SK-N-MC (cell line): ENCODE results near the gene EGFR.

Source experiments
- DNase-seq: peaks from one replicate; pipeline ENCODE4 v3.0.0-alpha.2; 2011; ENCODE audit warnings: low read depth, low spot score
- H3K27ac ChIP-seq: fragments of 200-600 bp; sonication (generic); 2 replicates; pipeline ENCODE4 v1.5.1; 2016; ENCODE audit warnings: mixed run types
- H3K36me3 ChIP-seq: fragments of 200-600 bp; sonication (generic); 2 replicates; pipeline ENCODE4 v1.6.1; 2017; ENCODE audit warnings: antibody characterized with exemption, low read length, mixed read lengths; ENCODE audit not compliant: insufficient read depth
- H3K4me3 ChIP-seq: fragments of 200-600 bp; sonication (generic); 2 replicates; pipeline ENCODE4 v1.5.1; 2016
- H3K9ac ChIP-seq: fragments of 200-600 bp; sonication (generic); 2 replicates; pipeline ENCODE4 v1.8.0; 2017; ENCODE audit warnings: mixed run types, mixed read lengths; ENCODE audit not compliant: insufficient read length
- H3K9me3 ChIP-seq: fragments of 200-600 bp; sonication (generic); 2 replicates; pipeline ENCODE4 v1.6.1; 2017; ENCODE audit warnings: low read depth, mild to moderate bottlenecking, antibody characterized with exemption, low read length, moderate library complexity, mixed read lengths
- EZH2 ChIP-seq: fragments of 200-600 bp; sonication (generic); IDR thresholded peaks from one replicate; pipeline ENCODE4 v1.6.1; 2017; ENCODE audit warnings: antibody characterized with exemption
- FOXP2 ChIP-seq: optimal IDR thresholded peaks from 2 replicates; pipeline ENCODE3; 2011; ENCODE audit warnings: mild to moderate bottlenecking, moderate library complexity; ENCODE audit not compliant: insufficient read depth; ENCODE audit errors: extremely low read length, control extremely low read depth
- POLR2AphosphoS5 ChIP-seq: IDR thresholded peaks from 2 replicates; pipeline ENCODE4 v1.6.1; 2012; ENCODE audit warnings: mild to moderate bottlenecking, low read depth, low read length, borderline replicate concordance

The EGFR gene

DNA sequence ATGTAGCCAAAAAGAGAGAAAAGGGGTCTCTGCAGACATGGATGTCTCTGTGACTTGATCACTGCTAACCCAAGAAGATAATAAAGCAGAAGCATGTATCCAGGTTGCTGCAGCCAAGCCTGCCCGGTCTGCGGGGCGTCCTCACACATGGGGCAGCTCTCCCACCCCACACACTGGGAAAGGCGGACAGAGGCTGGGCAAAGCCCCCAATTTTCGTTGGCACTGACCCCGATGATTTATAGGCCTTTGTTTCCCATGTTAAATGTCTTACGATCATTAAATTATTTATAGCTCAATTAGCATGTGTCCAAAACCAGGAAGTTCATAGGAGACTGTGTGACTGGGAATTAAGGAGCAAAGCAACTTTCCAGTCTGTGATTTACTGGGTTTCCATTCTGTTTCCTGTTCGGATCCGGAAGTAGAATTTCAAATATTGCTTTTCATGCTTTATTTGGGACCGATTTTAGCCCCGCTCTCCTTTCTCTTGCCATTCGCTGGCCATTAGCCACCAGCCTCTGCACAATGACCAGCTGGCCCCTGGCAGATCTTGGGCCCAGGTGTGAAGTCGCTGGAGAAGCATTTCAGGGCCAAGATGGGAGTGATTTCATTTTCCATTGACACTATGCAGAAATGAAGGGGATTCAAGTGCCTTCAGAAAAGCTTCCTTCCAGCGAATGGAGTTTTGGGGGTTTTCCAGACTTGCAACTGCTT lies 91.6 kb downstream of the EGFR start:
- no peak for TF ChIP-seq POLR2AphosphoS5
- no peak for TF ChIP-seq FOXP2
- TF ChIP-seq EZH2, result no peak
- Histone ChIP-seq H3K27ac (no peak overlapping the region), H3K9me3 (no peaks in the 10 kb centered on the region), H3K36me3 (no peaks in the 10 kb centered on the region), H3K4me3 (no peak overlapping the region), H3K9ac (no peak overlapping the region)
- DNase-seq, result no peak

DNA sequence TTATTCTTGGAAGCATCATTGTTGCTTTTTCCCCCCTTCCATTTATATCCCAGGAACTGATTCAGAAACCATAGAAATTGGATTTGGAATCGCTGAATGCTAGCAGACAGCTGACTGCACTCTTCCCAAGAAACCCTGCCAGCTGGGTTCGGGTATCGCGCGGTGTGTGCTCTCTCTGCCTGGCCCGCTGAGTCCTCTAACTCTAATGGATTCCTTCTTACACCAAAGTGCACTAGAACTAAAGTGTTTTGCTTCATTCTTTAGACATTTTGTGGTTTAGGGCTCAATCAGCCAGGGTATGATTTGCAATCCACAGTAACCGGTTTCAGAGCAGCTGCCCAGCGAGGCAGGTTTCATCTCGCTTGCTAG lies 92.2 kb downstream of the EGFR start:
- H3K9me3 ChIP-seq, result no peaks in the 10 kb centered on the region
- TF ChIP-seq FOXP2 (no peak), POLR2AphosphoS5 (no peak), EZH2 (no peak)
- H3K9ac ChIP-seq, result no peak overlapping the region
- no peak overlapping the region for H3K27ac ChIP-seq
- DNase-seq, result no peak
- H3K4me3 ChIP-seq, result no peak overlapping the region
- H3K36me3 ChIP-seq, result no peaks in the 10 kb centered on the region

GRCh38 chr7:55112056-55112455 lies 93.2 kb downstream of the EGFR start:
- Histone ChIP-seq H3K9me3 (no peaks in the 10 kb centered on the region), H3K9ac (no peak overlapping the region), H3K36me3 (no peaks in the 10 kb centered on the region), H3K27ac (no peak overlapping the region), H3K4me3 (no peak overlapping the region)
- TF ChIP-seq FOXP2 (no peak), EZH2 (no peak), POLR2AphosphoS5 (no peak)
- no peak for DNase-seq

DNA sequence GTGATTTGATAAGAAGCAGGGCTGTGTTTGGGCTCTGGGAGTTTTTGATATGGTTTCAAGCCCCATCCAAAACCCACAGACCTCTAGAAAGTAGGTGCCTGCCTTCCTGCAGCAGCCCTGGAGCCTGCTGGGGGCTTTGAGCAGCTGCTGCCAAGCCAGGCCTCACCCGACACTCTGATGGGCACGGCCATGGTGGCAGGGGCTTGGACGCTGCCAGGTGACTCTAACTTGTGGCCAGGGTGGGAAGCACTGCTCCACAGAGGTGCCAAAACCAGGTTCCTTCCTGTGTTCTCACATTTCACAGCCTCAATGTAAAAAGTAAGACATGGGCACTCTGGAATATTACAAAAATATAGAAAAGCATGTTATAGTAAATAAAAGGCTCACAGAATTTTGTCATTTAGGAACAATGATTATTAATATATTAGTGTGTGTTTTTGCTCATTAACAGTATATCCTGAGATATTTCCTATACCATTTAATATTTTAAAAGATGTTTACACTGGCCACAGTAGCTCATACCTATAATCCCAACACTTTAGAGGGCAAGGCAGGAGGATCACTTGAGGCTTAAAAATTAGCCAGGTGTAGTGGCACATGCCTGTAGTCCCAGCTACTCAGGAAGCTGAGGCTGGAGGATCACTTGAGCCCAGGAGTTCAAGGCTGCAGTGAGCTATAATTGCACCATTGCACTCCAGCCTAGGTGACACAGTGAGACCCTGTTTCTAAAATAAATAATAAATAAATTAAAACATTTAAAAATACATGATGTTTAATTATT lies 95.1 kb downstream of the EGFR start:
- no peak overlapping the region for H3K4me3 ChIP-seq

GRCh38 chr7:55117286-55117685 lies 98.5 kb downstream of the EGFR start:
- no peak overlapping the region for H3K27ac ChIP-seq
- H3K9me3 ChIP-seq, result no peaks in the 10 kb centered on the region
- DNase-seq, result no peak
- no peaks in the 10 kb centered on the region for H3K36me3 ChIP-seq
- TF ChIP-seq POLR2AphosphoS5, result no peak
- no peak for TF ChIP-seq EZH2
- TF ChIP-seq FOXP2, result no peak
- no peak overlapping the region for H3K9ac ChIP-seq
- H3K4me3 ChIP-seq, result no peak overlapping the region

More for the DNA sequence above, 95.1 kb downstream of the EGFR start:
- Histone ChIP-seq H3K9me3 (no peaks in the 10 kb centered on the region), H3K36me3 (no peaks in the 10 kb centered on the region), H3K27ac (no peak overlapping the region), H3K9ac (no peak overlapping the region)
- DNase-seq, result no peak
- no peak for TF ChIP-seq FOXP2
- no peak for TF ChIP-seq POLR2AphosphoS5
- no peak for TF ChIP-seq EZH2

DNA sequence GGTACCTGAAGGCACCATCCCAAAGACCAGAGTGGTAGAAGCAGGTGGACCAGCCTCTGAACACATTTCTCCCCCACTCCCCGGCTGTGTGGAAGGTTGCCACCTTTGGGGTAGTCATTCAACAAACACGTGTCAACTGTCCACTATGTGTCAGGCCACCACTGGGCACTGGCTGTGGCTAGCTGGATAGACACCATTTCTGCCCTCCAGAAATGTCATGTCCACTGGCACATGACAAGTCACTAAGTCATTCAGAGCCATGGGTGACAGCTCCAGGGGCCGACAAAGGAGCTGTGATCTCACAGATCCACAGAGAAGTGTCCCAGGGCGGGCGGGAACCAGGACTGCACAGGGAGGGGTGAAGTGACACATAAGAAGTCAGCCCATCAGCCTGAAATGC lies 99.6 kb downstream of the EGFR start:
- no peak for DNase-seq
- no peaks in the 10 kb centered on the region for H3K9me3 ChIP-seq
- no peaks in the 10 kb centered on the region for H3K36me3 ChIP-seq
- TF ChIP-seq FOXP2, result no peak
- TF ChIP-seq EZH2, result no peak
- no peak for TF ChIP-seq POLR2AphosphoS5
- H3K4me3 ChIP-seq, result no peak overlapping the region
- no peak overlapping the region for H3K27ac ChIP-seq
- H3K9ac ChIP-seq, result no peak overlapping the region

DNA sequence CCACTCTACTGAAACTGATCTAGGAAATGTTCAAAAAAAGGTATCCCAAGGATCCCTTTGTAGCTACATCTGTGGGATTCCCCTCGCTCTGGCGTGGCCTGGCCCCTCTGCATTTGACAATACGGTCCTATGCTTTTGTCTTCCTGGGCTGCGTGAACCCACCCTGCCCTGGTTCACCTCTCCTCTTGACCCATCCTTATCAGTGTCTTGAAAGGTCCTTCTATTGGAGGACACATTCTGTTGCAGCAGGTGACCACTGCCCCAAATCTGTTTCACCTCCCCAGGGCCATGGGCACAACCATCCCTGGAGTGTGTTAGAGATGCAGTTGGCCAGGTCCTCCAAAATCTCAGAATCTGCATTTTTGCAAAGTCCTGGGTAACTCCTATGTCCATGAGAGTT lies 100.8 kb downstream of the EGFR start:
- Histone ChIP-seq H3K9ac (no peak overlapping the region), H3K27ac (no peak overlapping the region), H3K9me3 (no peaks in the 10 kb centered on the region), H3K36me3 (no peaks in the 10 kb centered on the region), H3K4me3 (no peak overlapping the region)
- no peak for TF ChIP-seq POLR2AphosphoS5
- DNase-seq, result no peak

DNA sequence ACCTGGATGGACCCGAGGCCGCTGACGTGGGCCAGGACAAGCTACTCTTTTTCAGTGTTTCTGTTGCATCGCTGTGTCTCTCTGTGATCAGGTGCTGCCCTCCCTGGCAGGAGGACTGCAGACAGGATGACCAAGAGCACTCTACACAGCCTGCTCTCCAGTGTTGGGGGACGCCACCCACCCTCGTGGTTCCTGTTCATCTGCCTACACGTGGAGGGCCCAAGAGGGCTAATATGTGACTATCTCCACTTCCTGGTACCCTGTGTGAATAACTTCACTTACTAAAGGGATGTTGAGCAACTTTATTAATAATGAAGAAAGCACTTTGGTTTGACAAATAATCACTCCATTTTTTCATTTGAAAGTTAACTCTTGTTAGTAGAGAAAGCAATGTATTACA lies 101.3 kb downstream of the EGFR start:
- Histone ChIP-seq H3K4me3 (no peak overlapping the region), H3K36me3 (no peaks in the 10 kb centered on the region), H3K9ac (no peak overlapping the region), H3K27ac (no peak overlapping the region), H3K9me3 (no peaks in the 10 kb centered on the region)
- no peak for TF ChIP-seq EZH2
- no peak for TF ChIP-seq FOXP2
- no peak for TF ChIP-seq POLR2AphosphoS5
- DNase-seq, result no peak

- H3K4me3 ChIP-seq, result no peak overlapping the region
- DNase-seq, result no peak
- no peaks in the 10 kb centered on the region for H3K9me3 ChIP-seq
- TF ChIP-seq POLR2AphosphoS5 (no peak), EZH2 (no peak), FOXP2 (no peak)
- no peaks in the 10 kb centered on the region for H3K36me3 ChIP-seq
- H3K27ac ChIP-seq, result no peak overlapping the region
- no peak overlapping the region for H3K9ac ChIP-seq
Measured at GRCh38 chr7:55120501-55121198, 101.8 kb downstream of the EGFR start.
